AG04450 (cell line): Measurements from ENCODE around the gene PACSIN2. TPM values are rescaled to one million over a fixed set of nuclear protein-coding genes. Genes with fewer than 3 reads are reported as not detected.
"Not testable (repeated sequence)": the region's sequence is repeated elsewhere in the genome, so short reads cannot be mapped to it uniquely, and the experiment has no call there.

ENCODE experiments used
- CTCF ChIA-PET: fragments of 300-600, 350-600 bp; formaldehyde crosslinking; extraction: SDS; loops from one replicate; lab custom pipeline; 2022; ENCODE audit warnings: antibody characterized with exemption, inconsistent platforms; lab: Charles Lee
- POLR2A ChIA-PET: fragments of 350-600 bp; formaldehyde crosslinking; extraction: SDS; loops from one replicate; lab custom pipeline; 2021; ENCODE audit warnings: antibody characterized with exemption, inconsistent platforms; lab: Yijun Ruan, JAX
- DNase-seq: peaks from one replicate; pipeline ENCODE4 v3.0.0-alpha.2; 2011; ENCODE audit warnings: low read depth, low spot score
- H3K27ac ChIP-seq: one replicate; pipeline ENCODE4 v1.5.1; 2012; ENCODE audit warnings: low read depth, low read length, control low read depth
- H3K27me3 ChIP-seq: one replicate; pipeline ENCODE4 v1.6.0; 2012; ENCODE audit warnings: low read length; ENCODE audit not compliant: control insufficient read depth, insufficient read depth
- H3K4me3 ChIP-seq: 2 replicates; pipeline ENCODE4 v1.5.1; 2011; ENCODE audit warnings: mild to moderate bottlenecking, low read depth, low read length, control low read depth
- H3K9me3 ChIP-seq: 2 replicates; pipeline ENCODE4 v1.5.1; 2012; ENCODE audit warnings: low read length; ENCODE audit not compliant: control insufficient read depth, insufficient read depth
- CTCF ChIP-seq: IDR thresholded peaks from 2 replicates; pipeline ENCODE4 v1.5.1; 2011; ENCODE audit warnings: low read depth, low read length, control low read depth, inconsistent platforms
- polyA plus RNA-seq: library from polyadenylated mRNA; depleted of rRNA; stranded (reverse); fragments of >200 nt; gene quantifications from 2 replicates; pipeline ENCODE4 v1.2.3, GENCODE V29; 2011

Gene PACSIN2
- polyA plus RNA-seq, 1 experiment = 59.6 TPM

GRCh38 chr22:42920101-42920820 is 94.7 kb downstream of the PACSIN2 start:
- Histone ChIP-seq H3K4me3 (no peak overlapping the region), H3K27me3 (no peaks in the 10 kb centered on the region), H3K9me3 (no peaks in the 10 kb centered on the region), H3K27ac (no peak overlapping the region)
- TF ChIP-seq CTCF = no peak
- ChIA-PET POLR2A (no interaction called here), CTCF (interaction anchor here (0.6 to 0.9 kb wide), 6 partner anchors 10 to 299 kb away, joined by 3 to 7 read pairs (median 4); no protein-coding TSS in a partner anchor)
- DNase-seq = no peak

GRCh38 chr22:42919199-42919598 is 95.8 kb downstream of the PACSIN2 start:
- no peak for TF ChIP-seq CTCF
- DNase-seq = no peak
- Histone ChIP-seq H3K9me3 (no peaks in the 10 kb centered on the region), H3K27me3 (no peaks in the 10 kb centered on the region), H3K4me3 (no peak overlapping the region), H3K27ac (no peak overlapping the region)
- POLR2A ChIA-PET = no interaction called here
- CTCF ChIA-PET = no interaction called here

GRCh38 chr22:42918500-42918899 is 96.4 kb downstream of the PACSIN2 start:
- TF ChIP-seq CTCF = no peak
- Histone ChIP-seq H3K9me3 (no peaks in the 10 kb centered on the region), H3K4me3 (no peak overlapping the region), H3K27ac (no peak overlapping the region), H3K27me3 (no peaks in the 10 kb centered on the region)
- no peak for DNase-seq
- ChIA-PET CTCF (no interaction called here), POLR2A (no interaction called here)

- H3K27ac ChIP-seq, POLR2A ChIA-PET, H3K4me3 ChIP-seq, H3K27me3 ChIP-seq, CTCF ChIA-PET, DNase-seq, H3K9me3 ChIP-seq: not testable (repeated sequence)
Measured at GRCh38 chr22:42917358-42917757, 97.6 kb downstream of the PACSIN2 start.

- ChIA-PET CTCF (no interaction called here), POLR2A (interaction anchor here (0.9 kb wide), 1 partner anchor 99 kb away, joined by 5 read pairs; the partner anchor contains the start of gene PACSIN2)
- DNase-seq = no peak
- H3K4me3 ChIP-seq = no peak overlapping the region
- H3K27ac ChIP-seq = no peak overlapping the region
- no peaks in the 10 kb centered on the region for H3K9me3 ChIP-seq
- H3K27me3 ChIP-seq = no peaks in the 10 kb centered on the region
- TF ChIP-seq CTCF = no peak
Measured at GRCh38 chr22:42915980-42916765, 98.8 kb downstream of the PACSIN2 start.
